Stimulated activated CD4-positive, alpha-beta T cell treated with anti-CD3 and anti-CD28 coated beads, TNF-alpha, amount 100 ng/mL, for 24 hours (primary cell): ENCODE measurements around the gene AGXT2.

ENCODE experiments used
- DNase-seq, 3 experiments: peaks; one replicate each; pipeline ENCODE4 v3.0.0-alpha.2; 2020; ENCODE audit warnings: low read depth in 3 of 3

Gene AGXT2

GRCh38 chr5:35047785-35048404 lies at the start of gene AGXT2:
TSS of gene AGXT2 (minus strand) at chr5:35047949. CDS start at chr5:35047892, 57 bp downstream.
- no peak for DNase-seq

- DNase-seq, result no peak
These were observed 49.2 kb upstream of the AGXT2 start for GRCh38 chr5:35096932-35097331.

GRCh38 chr5:35096216-35096615 lies 48.5 kb upstream of the AGXT2 start:
- no peak for DNase-seq

GRCh38 chr5:35095366-35095765 lies 47.6 kb upstream of the AGXT2 start:
- no peak for DNase-seq

GRCh38 chr5:35094948-35095347 lies 47.2 kb upstream of the AGXT2 start:
- DNase-seq, result no peak

GRCh38 chr5:35092703-35093102 lies 45.0 kb upstream of the AGXT2 start:
- DNase-seq, result no peak

GRCh38 chr5:35091704-35092103 lies 44.0 kb upstream of the AGXT2 start:
- DNase-seq, result no peak

- DNase-seq, result peak; percentile 25 to 46 (median 27)
These were observed 41.9 kb upstream of the AGXT2 start for GRCh38 chr5:35089334-35090314.

GRCh38 chr5:35087991-35088390 lies 40.2 kb upstream of the AGXT2 start:
- DNase-seq, result no peak

- DNase-seq, result no peak
These were observed 35.4 kb upstream of the AGXT2 start for GRCh38 chr5:35083150-35083549.

- no peak for DNase-seq
These were observed 34.8 kb upstream of the AGXT2 start for GRCh38 chr5:35082530-35082929.

- DNase-seq, result no peak
These were observed 33.4 kb upstream of the AGXT2 start for GRCh38 chr5:35081134-35081533.

GRCh38 chr5:35073160-35073559 lies 25.4 kb upstream of the AGXT2 start:
- no peak for DNase-seq

GRCh38 chr5:35069188-35069587 lies 21.4 kb upstream of the AGXT2 start:
- no peak for DNase-seq

GRCh38 chr5:35067985-35068384 lies 20.2 kb upstream of the AGXT2 start:
- no peak for DNase-seq

GRCh38 chr5:35066260-35066795 lies 18.6 kb upstream of the AGXT2 start:
- DNase-seq, result no peak

- no peak for DNase-seq
These were observed 15.7 kb upstream of the AGXT2 start for GRCh38 chr5:35063414-35063813.

- DNase-seq, result no peak
These were observed 13.5 kb upstream of the AGXT2 start for GRCh38 chr5:35061211-35061770.

GRCh38 chr5:35060236-35060635 lies 12.5 kb upstream of the AGXT2 start:
- no peak for DNase-seq

- DNase-seq, result no peak
These were observed 11.5 kb upstream of the AGXT2 start for GRCh38 chr5:35059251-35059650.

- no peak for DNase-seq
These were observed 10.6 kb upstream of the AGXT2 start for GRCh38 chr5:35058374-35058788.

- no peak for DNase-seq
These were observed 8.9 kb upstream of the AGXT2 start for GRCh38 chr5:35056686-35057085.
